GM12874 (cell line): Measurements from ENCODE around the gene LAMB2.

Source experiments
- CTCF ChIP-seq: IDR thresholded peaks from 2 replicates; pipeline ENCODE4 v1.5.1; 2011; ENCODE audit warnings: low read depth, mild to moderate bottlenecking, control low read depth, low read length, moderate library complexity; ENCODE audit not compliant: insufficient read depth

Gene LAMB2

GRCh38 chr3:49079270-49079669, 53.6 kb downstream of the LAMB2 start:
- no peak for TF ChIP-seq CTCF

GRCh38 chr3:49076646-49077045, 56.2 kb downstream of the LAMB2 start:
- TF ChIP-seq CTCF, result no peak

GRCh38 chr3:49076116-49076515, 56.7 kb downstream of the LAMB2 start:
- TF ChIP-seq CTCF, result no peak
